HG03565 (cell line): ENCODE data around the gene C5orf52.
"Not testable (repeated sequence)": the region's sequence is repeated elsewhere in the genome, so short reads cannot be mapped to it uniquely, and the experiment has no call there.

ENCODE experiments used
- ATAC-seq: cut with Tn5 transposase; IDR thresholded peaks from one replicate; pipeline ENCODE4 v1.9.1; 2021; ENCODE audit warnings: mild to moderate bottlenecking, moderate library complexity; ENCODE audit not compliant: unreplicated experiment

C5orf52 gene

DNA sequence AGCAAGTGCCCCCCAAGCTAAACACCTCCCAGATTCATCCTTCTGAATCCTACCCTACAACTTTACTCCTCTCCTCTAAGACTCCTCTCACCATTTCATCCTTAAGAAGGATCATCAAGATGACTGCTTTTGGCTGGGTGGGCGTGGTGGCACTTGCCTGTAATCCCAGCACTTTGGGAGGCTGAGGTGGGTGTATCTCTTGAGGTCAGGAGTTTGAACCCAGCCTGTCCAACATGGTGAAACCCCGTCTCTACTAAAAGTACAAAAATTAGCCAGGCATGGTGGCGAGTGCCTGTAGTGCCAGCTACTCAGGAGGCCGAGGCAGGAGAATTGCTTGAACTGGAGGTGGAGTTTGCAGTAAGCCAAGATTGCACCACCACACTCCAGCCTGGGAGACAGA, 3.0 kb downstream of the C5orf52 start:
- ATAC-seq: not testable (repeated sequence)

DNA sequence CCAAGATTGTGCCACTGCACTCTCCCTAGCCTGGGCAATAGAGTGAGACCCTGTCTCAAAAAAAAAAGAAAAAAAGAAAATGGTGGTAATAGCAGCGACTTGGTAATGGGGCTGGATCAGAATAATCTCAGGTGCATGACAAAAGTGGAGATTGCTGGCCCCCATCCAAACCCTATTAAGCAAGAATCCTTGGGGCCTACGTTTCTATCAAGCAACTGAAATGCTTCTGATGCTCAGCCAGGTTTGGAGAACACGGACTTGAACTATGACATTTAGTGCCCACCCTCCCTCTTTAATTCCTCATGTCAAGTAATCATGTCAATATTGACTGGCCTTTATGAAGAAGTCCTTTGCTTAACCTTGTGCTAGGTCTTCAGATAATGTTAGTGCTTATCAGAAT, 6.6 kb downstream of the C5orf52 start:
- ATAC-seq: no peak

DNA sequence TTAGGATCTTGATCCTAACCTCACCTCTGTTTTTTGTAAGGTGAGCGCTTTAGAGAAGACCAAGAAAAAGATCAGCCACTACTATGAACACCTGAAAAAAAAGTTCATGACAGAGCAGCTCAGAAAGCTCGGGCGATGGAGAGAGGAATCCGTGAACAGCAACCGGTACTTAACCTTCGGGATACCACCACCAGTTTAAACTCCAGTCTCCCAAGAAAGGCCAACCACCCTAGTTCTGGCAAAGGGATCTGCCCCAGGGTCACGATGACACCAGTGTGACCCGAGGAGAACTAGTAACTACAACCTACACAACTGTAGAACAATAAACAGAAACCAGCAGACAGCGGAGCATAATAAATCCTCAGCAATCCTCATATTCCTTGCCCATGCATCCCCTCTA, 8.5 kb downstream of the C5orf52 start:
- ATAC-seq: no peak

DNA sequence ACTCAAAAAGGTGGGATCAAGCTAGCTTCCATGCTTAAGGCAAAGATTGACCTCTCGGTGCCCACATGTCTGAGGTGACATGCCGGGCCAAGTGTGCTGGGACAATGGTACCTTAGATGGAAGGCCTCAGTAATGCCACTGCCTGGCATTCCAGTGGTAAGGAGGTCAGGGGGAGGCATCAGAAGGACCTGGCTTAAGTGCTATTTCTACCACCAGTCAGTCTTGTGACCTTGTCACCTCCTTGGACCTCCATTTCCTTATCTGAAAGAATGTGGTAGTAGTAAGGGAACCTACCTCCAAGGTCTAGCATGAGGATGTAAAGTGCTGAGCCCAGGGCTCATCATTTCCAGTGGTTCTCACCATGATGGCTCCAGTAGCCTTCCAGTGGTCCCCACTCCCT, 8.9 kb downstream of the C5orf52 start:
- no peak for ATAC-seq

DNA sequence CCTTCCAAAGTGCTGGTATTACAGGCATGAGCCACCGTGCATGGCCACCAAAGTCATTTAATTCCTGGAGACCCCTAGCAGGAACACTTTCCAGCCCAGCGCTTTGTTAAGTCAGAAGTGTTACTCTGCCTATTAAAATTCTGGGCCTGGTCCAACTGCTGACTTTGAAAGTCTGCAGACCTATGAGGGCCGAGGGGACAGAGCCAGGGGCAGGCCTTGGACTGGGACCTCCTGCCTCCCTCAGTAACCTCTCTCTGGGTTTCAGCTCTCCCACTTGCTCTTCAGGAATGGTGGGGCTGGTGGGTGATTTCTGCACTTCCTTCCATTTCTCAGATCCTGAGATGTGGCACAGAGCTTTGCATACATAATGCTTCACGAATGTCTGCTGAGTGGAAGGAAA, 9.7 kb downstream of the C5orf52 start:
- no peak for ATAC-seq

DNA sequence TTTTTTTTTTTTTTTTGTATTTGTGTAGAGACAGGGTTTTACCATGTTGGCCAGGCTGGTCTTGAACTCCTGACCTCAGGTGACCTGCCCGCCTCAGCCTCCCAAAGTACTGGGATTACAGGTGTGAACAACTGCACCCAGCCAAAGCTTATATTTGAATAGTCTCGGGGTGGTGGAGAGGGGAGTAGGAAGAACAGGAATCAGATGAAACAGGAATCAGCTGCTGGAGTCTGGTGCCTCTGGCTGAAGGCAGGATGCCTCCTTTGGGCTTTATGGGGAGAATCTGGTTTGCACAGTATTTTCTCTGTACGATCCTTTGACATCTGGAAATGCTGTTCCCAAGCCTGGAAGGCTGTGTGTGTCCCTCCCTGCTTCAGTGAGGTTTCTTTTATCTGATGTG, 10.9 kb downstream of the C5orf52 start:
- ATAC-seq: no peak

DNA sequence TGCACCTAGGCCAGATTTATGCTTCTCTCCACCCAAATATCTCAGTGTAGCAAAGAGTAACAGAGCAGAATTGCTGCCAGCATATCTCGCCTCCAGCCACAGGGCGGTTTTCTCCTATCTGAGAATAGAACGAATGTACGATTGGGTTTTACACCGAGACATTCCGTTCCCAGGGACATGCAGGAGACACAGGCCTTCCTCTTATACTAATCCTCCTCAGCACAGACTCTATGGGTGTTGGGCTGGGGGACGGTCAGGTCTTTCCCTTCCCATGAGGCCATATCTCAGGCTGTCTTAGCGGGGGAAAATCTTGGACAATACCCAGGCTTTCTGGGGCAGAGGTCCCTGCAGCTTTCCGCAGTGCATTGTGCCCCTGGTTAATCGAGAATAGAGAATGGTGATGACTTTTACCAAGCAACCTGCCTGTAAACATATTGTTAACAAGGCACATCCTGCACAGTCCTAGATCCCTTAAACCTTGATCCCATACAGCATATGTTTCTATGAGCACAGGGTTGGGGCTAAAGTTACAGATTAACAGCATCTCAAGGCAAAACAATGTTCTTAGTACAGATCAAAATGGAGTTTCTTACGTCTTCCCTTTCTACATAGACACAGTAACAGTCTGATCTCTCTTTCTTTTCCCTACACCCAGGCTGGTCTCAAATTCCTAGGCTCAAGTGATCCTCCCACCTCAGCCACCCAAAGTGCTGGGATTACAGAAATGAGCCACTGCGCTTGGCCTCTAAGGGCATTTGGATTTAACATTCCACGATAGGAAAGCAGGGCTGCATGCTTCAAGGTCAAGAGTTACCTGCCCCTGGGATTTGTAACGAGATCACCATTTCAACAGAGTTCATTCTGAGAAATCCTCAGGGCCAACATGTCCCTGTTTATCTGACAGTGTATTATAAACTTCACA, 15.2 kb downstream of the C5orf52 start:
- ATAC-seq: not testable (repeated sequence)

DNA sequence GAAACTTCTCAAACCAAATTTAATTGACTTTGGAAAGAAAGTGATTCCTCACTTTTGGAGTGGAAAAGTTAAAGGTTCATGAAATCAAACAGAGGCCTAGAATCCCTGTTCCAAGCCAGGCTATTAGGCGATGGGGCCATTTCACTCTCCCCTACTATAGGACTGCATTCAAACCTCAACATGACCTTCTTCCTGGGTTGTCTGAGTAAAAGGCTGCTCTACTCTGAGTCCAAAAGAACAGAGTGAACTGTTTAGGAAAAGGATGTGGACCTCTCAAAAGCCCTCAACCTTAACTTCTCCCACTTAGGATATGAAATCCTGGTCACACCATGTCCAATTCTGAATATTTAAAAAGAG, 15.8 kb downstream of the C5orf52 start:
- no peak for ATAC-seq

DNA sequence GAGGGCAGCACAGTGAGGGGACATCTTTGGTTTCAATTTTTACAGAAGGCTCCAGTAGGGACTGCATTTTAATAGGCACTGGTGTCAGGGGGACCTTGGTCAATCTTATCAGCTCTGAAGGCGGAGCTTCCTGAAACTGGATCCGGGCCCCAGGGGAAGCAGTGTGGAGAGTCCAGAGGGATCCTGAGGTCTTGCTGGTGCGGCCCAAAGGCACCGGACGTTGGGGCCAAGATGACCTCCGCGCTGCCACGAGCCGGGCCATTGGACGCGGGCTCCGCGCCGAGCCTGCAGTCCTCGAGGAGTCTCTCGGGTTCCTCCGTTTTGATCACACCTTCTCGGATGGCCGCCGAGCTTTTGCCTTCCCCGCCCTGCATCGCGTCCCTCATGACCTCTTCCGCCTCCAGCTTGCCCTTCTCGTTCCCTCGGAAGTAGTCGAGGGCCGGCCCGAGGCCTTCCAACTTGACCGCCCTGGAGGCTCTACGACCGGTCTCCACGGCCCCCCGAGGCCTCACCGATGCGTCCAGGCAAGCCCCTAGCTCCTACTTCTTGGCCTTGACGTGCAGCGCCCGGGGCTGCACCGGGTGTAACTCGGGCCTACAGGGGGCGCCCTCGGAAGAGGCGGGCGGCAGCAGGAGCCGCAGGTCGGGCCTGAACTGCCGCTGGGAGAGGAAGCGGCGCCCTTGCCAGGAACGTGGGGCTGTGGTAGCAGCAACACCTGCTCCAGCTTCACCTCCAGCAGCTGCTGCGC, 18.8 kb downstream of the C5orf52 start:
- no peak for ATAC-seq

DNA sequence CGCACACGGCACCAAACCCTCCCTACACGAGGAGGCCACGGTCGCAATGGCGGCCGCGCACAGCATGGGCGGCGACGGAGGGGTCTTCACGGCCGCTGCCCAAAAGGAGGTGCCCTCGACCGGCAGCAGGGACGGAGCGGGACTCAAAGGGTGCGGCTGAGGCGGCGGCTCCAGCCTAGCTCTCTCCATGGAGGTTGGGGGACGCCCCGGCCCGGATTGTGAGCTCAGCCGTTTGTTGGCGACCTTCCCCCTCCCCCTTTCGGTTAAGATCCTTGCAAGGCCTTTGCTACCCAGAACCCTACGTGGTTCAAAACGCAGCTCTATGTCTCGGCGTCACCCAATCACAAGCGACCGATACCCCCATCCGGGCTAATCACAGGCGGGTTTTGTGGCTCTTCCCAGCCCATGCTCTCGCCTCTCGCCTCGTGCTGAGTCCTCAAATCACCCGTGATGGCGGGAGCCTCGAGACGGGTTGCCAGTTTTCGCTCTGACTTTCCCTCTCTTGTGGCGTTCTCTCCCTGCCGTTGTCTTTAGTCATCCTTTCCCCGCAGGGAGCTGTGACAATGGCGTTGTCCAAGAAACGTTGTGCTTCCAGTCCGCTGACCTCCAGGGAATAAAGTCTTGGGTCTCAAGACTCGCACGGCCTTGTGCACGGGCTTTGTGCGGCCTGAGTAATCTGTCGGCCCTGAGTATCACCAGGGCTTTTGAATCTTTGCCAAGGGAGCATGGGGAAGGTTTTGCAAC, 19.5 kb downstream of the C5orf52 start:
- no peak for ATAC-seq

DNA sequence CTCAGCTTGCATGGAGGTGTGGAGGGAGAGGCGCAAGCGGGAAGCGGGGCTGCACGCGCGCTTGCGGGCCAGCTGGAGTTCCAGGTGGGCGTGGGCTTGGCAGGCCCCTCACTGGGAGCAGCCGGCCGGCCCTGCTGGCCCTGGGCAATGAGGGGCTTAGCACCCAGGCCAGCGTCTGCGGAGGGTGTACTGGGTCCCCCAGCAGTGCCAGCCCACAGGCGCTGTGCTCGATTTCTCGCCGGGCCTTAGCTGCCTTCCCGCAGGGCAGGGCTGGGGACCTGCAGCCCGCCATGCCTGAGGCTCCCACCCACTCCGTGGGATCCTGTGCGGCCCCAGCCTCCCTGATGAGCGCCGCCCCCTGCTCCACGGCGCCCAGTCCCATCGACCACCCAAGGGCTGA, 22.5 kb downstream of the C5orf52 start:
- not testable (repeated sequence) for ATAC-seq

DNA sequence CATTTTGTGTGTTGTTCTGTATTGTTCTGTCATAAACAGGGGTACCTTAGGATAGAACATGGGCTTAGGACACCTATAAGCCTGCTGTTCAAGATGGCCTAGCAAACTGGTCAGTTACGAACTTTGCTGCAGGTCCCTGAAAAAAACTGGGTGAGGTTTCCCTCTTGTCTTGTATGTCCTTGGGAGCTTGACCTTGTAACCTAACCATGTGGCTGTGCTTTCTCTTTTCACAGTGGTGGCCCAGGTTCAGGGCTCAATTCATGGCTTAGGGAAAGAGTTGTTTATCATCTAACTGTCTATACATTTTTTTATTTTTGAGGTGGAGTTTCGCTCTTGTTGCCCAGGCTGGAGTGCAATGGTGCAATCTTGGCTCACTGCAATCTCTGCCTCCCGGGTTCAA, 24.8 kb downstream of the C5orf52 start:
- ATAC-seq: not testable (repeated sequence)

DNA sequence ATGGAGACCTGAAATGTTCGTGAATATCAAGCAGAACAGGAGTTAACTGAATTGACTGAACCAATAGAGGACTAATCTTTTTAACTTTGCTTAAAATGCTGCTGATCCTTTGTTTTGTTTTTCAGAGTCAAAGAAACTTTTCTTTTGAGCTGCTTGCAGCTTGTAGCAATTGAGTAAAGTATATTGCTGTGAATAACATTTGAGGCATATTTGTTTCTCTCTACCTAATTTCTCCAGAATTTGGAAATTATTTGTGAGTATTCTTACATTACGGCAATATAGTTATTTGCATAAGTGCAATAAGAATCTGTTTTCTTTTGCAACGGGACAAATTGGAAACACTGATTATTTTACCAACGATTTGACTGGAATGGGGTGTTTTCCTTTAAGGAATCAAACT, 27.3 kb downstream of the C5orf52 start:
- ATAC-seq: not testable (repeated sequence)

DNA sequence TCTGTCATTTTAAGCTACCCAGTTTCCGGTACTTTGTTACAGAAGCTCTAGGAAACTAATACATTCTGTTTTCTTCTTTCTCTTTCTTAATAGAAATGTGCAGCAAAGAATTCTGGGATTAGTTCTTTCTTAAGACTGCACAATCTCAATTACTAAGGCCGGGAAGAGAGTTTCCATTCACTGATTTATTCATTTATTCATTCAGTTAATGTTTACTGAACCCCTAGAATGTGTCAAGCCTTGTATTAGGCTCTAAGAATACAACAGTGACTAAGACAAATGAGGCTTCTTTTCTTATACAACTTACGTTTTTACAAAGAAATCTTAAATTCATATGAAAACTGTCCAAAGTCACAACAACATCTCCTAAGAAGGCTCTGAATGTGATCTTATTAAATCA, 32.4 kb downstream of the C5orf52 start:
- ATAC-seq: no peak

DNA sequence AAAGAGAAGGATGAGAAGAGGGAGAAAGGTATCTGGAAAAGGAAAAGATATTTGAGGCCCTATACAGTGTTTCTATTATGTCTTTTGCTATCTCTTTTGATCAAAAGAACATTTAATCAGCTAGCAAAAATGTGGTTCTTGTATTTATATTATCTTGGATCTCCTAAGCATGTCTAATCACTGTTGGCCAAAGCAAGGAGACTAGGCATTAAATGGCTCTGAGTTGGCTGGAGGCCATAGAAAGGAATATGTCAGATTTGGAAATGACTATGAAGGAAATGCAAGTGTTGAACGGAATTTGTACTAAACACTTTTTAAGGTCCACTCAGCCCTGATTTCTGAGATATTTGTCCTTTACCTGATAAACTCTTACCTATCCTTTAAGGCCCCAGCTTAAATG, 37.5 kb downstream of the C5orf52 start:
- ATAC-seq: no peak

DNA sequence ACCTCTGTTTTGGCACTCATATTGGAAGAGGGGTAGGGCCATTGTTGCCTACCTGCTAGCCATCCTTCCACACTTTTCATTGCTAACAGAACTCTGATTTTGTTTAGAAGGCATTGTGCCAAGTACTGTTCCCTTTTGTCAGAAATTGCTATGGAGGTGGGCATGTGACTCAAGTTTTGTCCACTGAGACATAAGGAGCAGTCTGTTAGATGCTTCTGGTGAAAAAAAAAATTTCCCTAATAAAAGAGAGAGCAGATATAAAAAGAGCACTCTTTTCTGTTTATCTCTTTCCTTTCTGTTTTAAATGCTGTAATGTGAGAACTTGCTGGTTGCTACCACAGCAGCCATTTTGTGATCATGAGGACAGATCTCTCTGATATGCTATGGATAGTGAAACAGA, 38.0 kb downstream of the C5orf52 start:
- ATAC-seq: no peak

DNA sequence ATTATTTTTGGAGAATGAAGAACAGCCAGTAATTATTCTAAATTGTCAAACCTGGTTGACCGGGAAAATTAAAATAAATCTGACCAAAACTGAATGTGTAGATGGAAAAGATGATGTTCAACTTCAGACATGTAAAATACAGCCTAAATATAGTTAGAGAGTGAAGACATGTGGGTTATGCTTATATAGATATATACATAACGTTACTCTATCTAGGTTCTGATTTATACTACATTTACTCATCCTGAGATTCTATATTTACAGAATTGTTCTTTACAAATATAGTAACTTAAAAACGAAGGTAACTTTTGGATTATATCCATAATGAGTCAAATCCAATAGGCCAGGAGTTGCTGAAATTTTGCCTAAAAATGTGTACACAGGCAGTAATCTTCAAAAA, 39.1 kb downstream of the C5orf52 start:
- ATAC-seq: no peak

DNA sequence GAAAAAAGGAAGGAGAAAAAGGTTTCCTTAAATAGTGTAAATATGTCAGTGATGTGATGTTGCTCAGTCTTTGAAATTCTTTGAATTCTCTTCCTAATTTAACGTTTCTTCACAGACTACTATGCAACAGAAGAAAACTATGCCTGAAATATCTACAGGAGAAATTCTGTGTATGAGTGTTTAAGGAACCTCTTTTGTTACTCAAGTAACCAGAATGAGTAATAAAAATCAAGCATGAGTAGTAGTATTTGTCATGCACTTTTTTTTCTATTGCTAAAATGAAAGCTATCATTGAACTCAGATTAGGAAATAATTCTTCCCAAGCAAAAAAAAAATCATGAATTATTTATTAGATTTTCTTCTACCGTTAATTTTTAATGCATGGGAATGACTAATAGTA, 39.5 kb downstream of the C5orf52 start:
- no peak for ATAC-seq

DNA sequence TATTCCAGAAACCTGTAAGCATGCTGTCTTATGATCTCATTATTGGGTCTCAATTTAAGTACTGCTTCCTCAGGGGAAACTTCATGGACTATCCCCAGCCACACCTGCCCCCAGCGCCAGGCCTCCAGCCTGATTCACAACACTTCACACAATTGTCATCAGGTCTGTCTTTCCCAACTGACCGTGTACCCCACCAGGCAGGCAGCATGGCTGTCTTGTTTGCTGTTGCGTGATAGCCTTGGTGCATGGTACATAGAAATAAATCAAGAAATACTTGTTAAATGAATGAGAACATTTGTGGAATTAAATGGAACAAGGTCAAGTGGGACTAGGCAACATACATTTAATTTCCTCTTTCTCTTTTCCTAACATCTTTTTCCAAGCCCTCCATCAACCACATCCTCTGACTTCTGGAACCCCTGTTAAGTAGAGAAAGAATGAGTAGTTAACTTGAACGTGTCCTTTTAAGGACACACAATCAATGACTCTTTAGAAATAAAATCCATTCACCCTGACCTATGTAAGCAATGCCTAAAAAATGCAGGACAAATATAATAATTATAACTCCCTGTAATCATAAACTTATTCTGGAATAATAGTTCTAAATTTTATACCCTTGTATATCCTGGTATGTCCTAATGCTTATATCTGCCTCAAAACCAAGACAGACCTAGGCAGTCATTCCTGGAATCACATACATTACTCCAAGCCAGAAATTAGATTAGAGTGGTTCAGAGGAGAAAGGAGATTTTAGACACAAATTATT, 42.7 kb downstream of the C5orf52 start:
- ATAC-seq: no peak

DNA sequence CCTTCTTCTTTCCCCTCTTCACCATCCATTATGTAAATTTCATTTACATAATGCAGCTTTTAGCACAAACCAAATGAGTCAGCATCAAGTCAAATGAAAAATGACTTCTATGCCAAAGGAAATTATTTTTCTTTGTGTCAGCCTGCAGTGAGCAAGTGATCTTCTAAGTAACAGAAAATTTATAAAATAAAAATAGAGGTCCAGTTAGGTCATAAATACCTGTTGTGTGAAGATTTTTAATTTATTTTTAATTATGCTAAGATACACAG, 43.2 kb downstream of the C5orf52 start:
- ATAC-seq: no peak

DNA sequence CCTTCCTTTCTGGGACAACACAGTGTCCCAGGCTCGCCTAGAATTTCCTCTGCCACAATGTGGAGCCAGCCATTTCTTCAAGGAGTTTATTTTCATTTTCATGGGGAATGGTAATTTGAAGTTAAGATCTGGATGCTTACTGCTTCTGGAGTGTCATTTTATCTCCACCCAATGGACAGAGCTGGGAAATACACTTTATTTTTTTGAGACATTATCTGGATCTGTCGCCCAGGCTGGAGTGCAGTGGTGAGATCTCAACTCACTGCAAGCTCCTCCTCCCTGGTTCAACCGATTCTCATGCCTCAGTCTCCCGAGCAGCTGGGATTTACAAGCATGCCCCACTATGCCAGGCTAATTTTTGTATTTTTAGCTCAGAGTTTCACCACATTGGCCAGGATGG, 47.2 kb downstream of the C5orf52 start:
- no peak for ATAC-seq
